ENCODE data around the gene KRT4. TPM values are rescaled to one million over a fixed set of nuclear protein-coding genes. Genes with fewer than 3 reads are reported as not detected.

KRT4 gene
- polyA plus RNA-seq, 1 donor from 2014 or later, result not detected

DNA sequence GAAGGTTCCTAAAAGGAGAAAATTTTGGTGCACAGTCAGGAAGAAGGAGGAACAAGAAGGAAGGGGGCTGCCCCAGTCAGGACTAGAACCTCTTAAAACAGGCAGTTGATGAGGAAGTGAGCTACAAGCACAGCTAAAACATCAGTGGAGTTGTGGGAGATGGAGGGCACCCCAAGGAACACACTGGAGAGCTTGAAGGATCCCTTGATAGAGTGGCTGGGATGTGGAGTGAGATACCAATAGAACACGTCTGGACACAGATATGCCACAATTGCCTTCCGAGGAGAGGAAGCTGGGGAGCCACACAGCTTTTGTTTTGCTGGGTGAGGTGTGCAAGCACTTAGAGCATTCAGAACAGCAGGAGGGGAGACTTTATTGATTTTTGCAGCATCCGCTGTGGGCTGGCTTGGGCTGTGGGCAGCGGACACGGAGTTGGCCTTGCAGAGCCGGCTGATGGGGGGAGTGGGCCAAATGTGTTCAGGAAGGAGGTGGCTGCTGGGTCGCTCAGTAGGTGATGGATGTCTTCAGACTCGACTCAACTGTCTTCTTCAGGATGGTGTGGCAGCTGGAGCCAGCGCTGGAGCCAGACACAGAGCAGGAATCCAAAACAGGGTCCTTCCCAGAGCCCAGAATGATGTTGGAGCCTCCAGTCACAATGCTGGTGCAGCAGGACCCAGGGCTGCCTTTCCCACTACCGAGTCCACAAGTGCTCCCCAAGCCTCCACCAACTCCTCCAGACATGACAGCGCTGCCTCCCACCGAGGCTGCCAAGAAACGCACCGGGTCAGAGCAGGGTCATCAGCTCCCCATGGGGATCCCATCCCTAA is 24.9 kb upstream of the KRT4 start (continued):
- TF ChIP-seq, protein P1, sequence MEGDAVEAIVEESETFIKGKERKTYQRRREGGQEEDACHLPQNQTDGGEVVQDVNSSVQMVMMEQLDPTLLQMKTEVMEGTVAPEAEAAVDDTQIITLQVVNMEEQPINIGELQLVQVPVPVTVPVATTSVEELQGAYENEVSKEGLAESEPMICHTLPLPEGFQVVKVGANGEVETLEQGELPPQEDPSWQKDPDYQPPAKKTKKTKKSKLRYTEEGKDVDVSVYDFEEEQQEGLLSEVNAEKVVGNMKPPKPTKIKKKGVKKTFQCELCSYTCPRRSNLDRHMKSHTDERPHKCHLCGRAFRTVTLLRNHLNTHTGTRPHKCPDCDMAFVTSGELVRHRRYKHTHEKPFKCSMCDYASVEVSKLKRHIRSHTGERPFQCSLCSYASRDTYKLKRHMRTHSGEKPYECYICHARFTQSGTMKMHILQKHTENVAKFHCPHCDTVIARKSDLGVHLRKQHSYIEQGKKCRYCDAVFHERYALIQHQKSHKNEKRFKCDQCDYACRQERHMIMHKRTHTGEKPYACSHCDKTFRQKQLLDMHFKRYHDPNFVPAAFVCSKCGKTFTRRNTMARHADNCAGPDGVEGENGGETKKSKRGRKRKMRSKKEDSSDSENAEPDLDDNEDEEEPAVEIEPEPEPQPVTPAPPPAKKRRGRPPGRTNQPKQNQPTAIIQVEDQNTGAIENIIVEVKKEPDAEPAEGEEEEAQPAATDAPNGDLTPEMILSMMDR (IDR thresholded peaks at IDR 0.05; ENCODE audit: poor library complexity, severe bottlenecking), result no peak

- H3K79me2 ChIP-seq (replicated peaks; ENCODE audit: insufficient read depth, low read length), result no peaks in the 10 kb centered on the region
- no peak for TF ChIP-seq EP300 (conservative IDR thresholded peaks at IDR 0.05; ENCODE audit: poor library complexity, severe bottlenecking)
- no peak for TF ChIP-seq REST (IDR thresholded peaks at IDR 0.05; ENCODE audit: borderline replicate concordance)
- no peak for TF ChIP-seq RAD21 (conservative IDR thresholded peaks at IDR 0.05)
- no peak for TF ChIP-seq EZH2 (IDR thresholded peaks at IDR 0.05; ENCODE audit: borderline replicate concordance, insufficient read depth, low read length, poor library complexity, severe bottlenecking)
- TF ChIP-seq, protein P1 (IDR thresholded peaks at IDR 0.05; ENCODE audit: poor library complexity, severe bottlenecking), result no peak
- TF ChIP-seq POLR2AphosphoS5 (IDR thresholded peaks at IDR 0.05), result no peak
- TF ChIP-seq MXI1 (conservative IDR thresholded peaks at IDR 0.05; ENCODE audit: poor library complexity, severe bottlenecking), result no peak
- TF ChIP-seq TAF1 (IDR thresholded peaks at IDR 0.05; ENCODE audit: low read depth), result no peak
- TF ChIP-seq SMC3 (conservative IDR thresholded peaks at IDR 0.05; ENCODE audit: poor library complexity), result no peak
These were observed 24.1 kb upstream of the KRT4 start for GRCh38 chr12:52837781-52838608.

More at GRCh38 chr12:52837781-52838608, 24.1 kb upstream of the KRT4 start:
- Histone ChIP-seq H4K20me1 (ENCODE audit: insufficient read depth) (no peaks in the 10 kb centered on the region), H3K4me2 (ENCODE audit: low read length) (no peak overlapping the region), H3K27me3 (ENCODE audit: insufficient read depth, low read depth, low read length) (no peaks in the 10 kb centered on the region), H3K9ac (ENCODE audit: low read length) (no peak overlapping the region), H3F3A (ENCODE audit: insufficient read depth, low read length, poor library complexity, severe bottlenecking) (no peaks in the 10 kb centered on the region), H3K9me2 (ENCODE audit: insufficient read depth, low read length) (no peaks in the 10 kb centered on the region), H2AFZ (ENCODE audit: low read depth, low read length) (no peak overlapping the region), H3K27ac (ENCODE audit: low read length) (no peak overlapping the region), H3K9me3 (ENCODE audit: low read length) (no peaks in the 10 kb centered on the region), H3K4me3 (ENCODE audit: low read length) (no peak overlapping the region), H3K36me3 (ENCODE audit: insufficient read depth, low read length) (no peaks in the 10 kb centered on the region)

All from neural cell (in vitro differentiated cells).